Lower leg skin (tissue), 4 donors: ENCODE results near the gene SPINK6. TPM values are rescaled to one million over a fixed set of nuclear protein-coding genes. Genes with fewer than 3 reads are reported as not detected.

ENCODE experiments used
- DNase-seq, 2 donors: peaks; one replicate each; pipeline ENCODE4 v3.0.0-alpha.2; 2019; ENCODE audit warnings: low spot score in 2 of 2
- H3K4me3 ChIP-seq: fragments of 200-600 bp; sonication (generic); 2 replicates; pipeline ENCODE4 v1.5.1; 2017; ENCODE audit warnings: mild to moderate bottlenecking, low read depth; ENCODE audit not compliant: poor library complexity, severe bottlenecking
- CTCF ChIP-seq, 3 donors: fragments of 450-650 bp; IDR thresholded peaks; one replicate each; pipeline ENCODE4 v1.5.1; 2016; ENCODE audit warnings: antibody characterized with exemption in 3 of 3, mild to moderate bottlenecking in 3 of 3, moderate library complexity in 2 of 3
- POLR2A ChIP-seq, 2 donors: fragments of 450-650 bp; IDR thresholded peaks; one replicate each; pipeline ENCODE4 v1.6.1; 2016 to 2017; ENCODE audit warnings: antibody characterized with exemption in 2 of 2, mild to moderate bottlenecking in 1 of 2, moderate library complexity in 1 of 2
- WGBS, 2 donors: methylation state at CpG; one replicate each; pipeline ENCODE4 v1.1.5; 2018; 5-methylcytosine and 5-hydroxymethylcytosine counted together
- intact Hi-C: fragments of 100-400 bp; cut with DNase I; formaldehyde crosslinking; loops from one replicate; pipeline ENCODE4 v1.15.0; 2023; ENCODE audit warnings: low total_unique reads
- total RNA-seq, 4 donors: library from RNA; depleted of rRNA; stranded (reverse); fragments of >200 nt; gene quantifications; one replicate each; pipeline ENCODE4 v1.1.0, GENCODE V29; 2016

SPINK6 gene, protein sequence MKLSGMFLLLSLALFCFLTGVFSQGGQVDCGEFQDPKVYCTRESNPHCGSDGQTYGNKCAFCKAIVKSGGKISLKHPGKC
- total RNA-seq, result under 1 TPM in 1 of 4 donors, not detected in 3; 0.59 TPM

- H3K4me3 ChIP-seq, result no peak within 1 kb of the TSS
- DNase-seq, result no peak
- WGBS, 2 donors, result 84 to 86% methylated on average over 2 of the region's 2 CpGs
- no peak for TF ChIP-seq CTCF (IDR thresholded peaks at IDR 0.05)
- TF ChIP-seq POLR2A (IDR thresholded peaks at IDR 0.05), result no peak
- intact Hi-C loops, result no loop called here
Observed at GRCh38 chr5:148202531-148203203, at the start of gene SPINK6. Gene SPINK6, plus strand, starts transcription at chr5:148203042. Its CDS starts 55 bp downstream, at chr5:148203097.

GRCh38 chr5:148156609-148157008 lies 46.2 kb upstream of the SPINK6 start:
- TF ChIP-seq POLR2A (IDR thresholded peaks at IDR 0.05) (no peak), CTCF (IDR thresholded peaks at IDR 0.05) (no peak)
- no peak overlapping the region for H3K4me3 ChIP-seq
- intact Hi-C loops, result no loop called here
- no peak for DNase-seq
- 91 to 100% methylated on average over 1 of the region's 1 CpG for WGBS, 2 donors

GRCh38 chr5:148162038-148162437 lies 40.8 kb upstream of the SPINK6 start:
- H3K4me3 ChIP-seq, result no peak overlapping the region
- intact Hi-C loops, result no loop called here
- no peak for DNase-seq
- TF ChIP-seq POLR2A (IDR thresholded peaks at IDR 0.05) (no peak), CTCF (IDR thresholded peaks at IDR 0.05) (no peak)
- 95% methylated on average over 1 of the region's 1 CpG for WGBS, 2 donors

DNA sequence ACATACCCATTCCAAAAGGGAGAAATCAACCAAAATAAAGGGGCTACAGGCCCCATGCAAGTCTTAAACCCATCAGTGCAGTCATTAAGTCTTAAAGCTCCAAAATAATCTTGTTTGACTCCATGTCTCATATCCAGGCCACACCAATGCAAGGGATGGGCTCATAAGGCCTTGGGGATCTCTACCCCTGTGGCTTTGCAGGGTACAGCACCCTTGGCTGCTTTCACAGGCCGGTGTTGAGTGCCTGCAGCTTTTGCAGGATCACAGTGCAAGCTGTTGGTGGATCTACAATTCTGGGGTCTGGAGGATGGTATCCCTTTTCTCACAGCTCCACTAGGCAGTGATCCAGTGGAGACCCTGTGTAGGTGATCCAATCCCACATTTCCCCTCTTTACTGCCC lies 39.5 kb upstream of the SPINK6 start:
- H3K4me3 ChIP-seq, result no peak overlapping the region
- DNase-seq, result no peak
- WGBS, 2 donors, result 64 to 89% methylated on average over 1 of the region's 1 CpG
- TF ChIP-seq POLR2A (IDR thresholded peaks at IDR 0.05) (no peak), CTCF (IDR thresholded peaks at IDR 0.05) (no peak)
- intact Hi-C loops, result no loop called here

DNA sequence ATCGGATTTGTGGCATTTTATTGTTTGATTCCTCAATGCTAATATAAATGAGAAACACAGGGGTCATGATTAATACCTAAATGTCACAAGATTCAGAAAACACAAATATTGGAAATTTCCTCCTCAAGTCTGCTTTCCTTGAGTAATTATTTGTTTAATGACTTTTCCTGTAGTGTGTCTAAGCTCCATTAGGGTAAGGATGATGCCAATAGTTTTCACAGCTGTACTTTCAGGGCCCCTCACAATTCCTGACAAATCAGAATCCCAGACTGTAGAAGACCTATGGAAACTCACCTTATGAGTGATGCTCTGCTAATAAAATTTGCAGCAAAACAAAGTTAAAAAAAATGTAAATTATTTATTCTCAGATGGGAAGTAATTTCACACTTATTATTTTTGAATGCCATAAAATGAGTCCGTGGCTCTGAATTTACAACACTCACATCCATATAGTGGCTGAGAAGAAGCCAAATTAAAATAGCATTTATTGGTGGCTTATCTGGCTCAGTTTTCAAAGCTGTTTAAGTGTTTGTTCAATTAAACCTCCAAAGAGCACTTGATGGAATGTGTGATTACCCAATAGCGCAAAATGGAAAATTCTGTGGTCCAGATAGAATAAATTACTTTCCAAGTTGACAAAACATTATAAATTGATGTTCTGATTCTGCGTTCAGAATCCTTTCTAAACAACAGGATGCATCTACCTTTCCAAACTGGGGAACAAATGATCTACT lies 36.1 kb upstream of the SPINK6 start:
- 78 to 86% methylated on average over 4 of the region's 4 CpGs for WGBS, 2 donors
- DNase-seq, result no peak
- intact Hi-C loops, result no loop called here
- H3K4me3 ChIP-seq, result no peak overlapping the region
- TF ChIP-seq POLR2A (IDR thresholded peaks at IDR 0.05) (no peak), CTCF (IDR thresholded peaks at IDR 0.05) (no peak)
